Measurements from ENCODE around the gene CFAP43. TPM values are rescaled to one million over a fixed set of nuclear protein-coding genes. Genes with fewer than 3 reads are reported as not detected.

The CFAP43 gene
- total and polyA plus RNA-seq, 4 donors: 13.4 to 42.5 (median 15.3) TPM

DNA sequence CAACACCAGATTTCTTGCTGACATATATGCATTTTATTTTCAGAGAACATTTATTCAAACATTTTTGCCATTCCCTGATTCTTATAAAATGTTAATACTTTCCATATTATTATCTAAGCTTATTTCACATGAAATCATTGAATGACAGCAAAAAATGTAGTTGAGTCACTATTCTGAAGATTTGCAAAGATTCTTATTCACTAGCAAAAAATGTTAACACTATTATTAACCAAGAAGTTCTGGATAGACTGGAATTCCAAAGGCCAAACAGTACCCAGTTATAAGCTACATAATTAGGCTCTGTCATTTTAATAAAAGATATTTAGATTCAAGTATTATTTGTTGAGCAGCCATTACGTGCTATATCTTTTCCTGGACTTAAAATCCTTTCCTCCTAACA lies 41.1 kb upstream of the CFAP43 start:
- no peak overlapping the region for H3K27ac ChIP-seq (ENCODE audit: low read depth, low read length)
- no peaks in the 10 kb centered on the region for H3K9me3 ChIP-seq (ENCODE audit: control insufficient read depth, insufficient read depth, low read length)
- peaks cover 14% of the 10 kb centered on the region for H3K4me1 ChIP-seq (ENCODE audit: control insufficient read depth, insufficient read depth, low read length)
- H3K27me3 ChIP-seq (ENCODE audit: control insufficient read depth, insufficient read depth, low read length): peaks cover 18% of the 10 kb centered on the region
- no CpG with 5 or more reads among the region's 1 CpG for WGBS (ENCODE audit: insufficient coverage)
- DNase-seq (ENCODE audit: low read depth in 4 of 6, low spot score in 6 of 6): no peak
- H3K36me3 ChIP-seq (ENCODE audit: control insufficient read depth, insufficient read depth, low read length): no peaks in the 10 kb centered on the region
- H3K4me3 ChIP-seq (ENCODE audit: low read depth, low read length): no peak overlapping the region

DNA sequence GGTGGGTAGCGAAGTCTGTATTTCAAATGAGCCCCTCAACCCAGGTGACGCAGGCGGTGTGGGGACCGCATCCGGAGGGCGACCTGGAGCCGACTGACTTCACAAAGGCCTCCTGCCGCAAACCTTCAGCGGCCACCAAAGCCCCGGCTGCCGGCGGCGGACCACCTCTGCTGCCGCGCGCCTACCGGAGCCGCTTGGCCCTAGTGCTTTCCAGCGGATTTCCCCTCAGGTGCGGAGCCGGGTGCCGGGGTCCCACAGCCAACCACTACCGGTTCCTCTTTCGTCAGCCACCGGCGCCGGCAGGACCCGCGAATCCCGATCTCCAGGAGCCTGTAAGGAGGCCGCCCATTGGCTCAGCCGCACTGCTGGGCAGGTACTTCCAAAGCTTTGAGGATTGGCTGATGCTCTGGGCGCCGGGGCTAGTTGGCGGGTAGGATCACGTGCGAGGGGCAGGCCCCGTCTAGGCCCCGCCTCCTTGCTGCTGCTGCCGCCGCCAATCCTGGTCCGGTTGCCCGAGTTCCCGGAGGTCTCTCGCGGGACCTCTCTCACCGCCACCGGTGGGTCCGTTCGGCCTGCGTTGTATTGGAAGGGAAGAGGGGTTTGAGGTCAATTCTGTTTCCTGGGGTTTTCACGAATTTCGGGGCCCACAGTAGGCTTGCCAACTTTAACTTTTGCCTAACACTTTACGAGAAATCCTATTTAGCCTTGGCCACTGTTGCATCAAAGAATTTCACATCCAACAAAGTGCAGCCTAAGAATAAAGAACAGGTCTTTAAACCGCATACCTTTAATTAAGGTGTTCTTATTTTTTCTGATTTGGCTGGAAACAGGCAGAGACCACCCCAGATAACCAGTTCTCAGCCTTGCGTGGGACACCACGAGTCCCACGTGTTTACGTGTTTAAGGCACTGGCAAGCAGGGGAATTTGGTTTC lies 36.8 kb upstream of the CFAP43 start, which contains the start of gene GSTO2:
TSS of gene GSTO2 (plus strand) at position 472 of the 933 bp plus-strand sequence. CDS start 5,732 bp downstream, outside the sequence.
- peak; percentile 85 to 100 (median 96) for DNase-seq (ENCODE audit: low read depth in 4 of 6, low spot score in 6 of 6)
- Histone ChIP-seq H3K27ac (ENCODE audit: low read depth, low read length) (peak within 1 kb of the TSS; percentile 74), H3K27me3 (ENCODE audit: control insufficient read depth, insufficient read depth, low read length) (peaks cover 3% of the 10 kb centered on the region), H3K4me1 (ENCODE audit: control insufficient read depth, insufficient read depth, low read length) (peaks cover 12% of the 10 kb centered on the region), H3K9me3 (ENCODE audit: control insufficient read depth, insufficient read depth, low read length) (no peaks in the 10 kb centered on the region), H3K4me3 (ENCODE audit: low read depth, low read length) (peak within 1 kb of the TSS; percentile 95), H3K36me3 (ENCODE audit: control insufficient read depth, insufficient read depth, low read length) (peaks cover 10% of the 10 kb centered on the region)
- WGBS (ENCODE audit: insufficient coverage): under 1% methylated on average over 41 of the region's 59 CpGs

DNA sequence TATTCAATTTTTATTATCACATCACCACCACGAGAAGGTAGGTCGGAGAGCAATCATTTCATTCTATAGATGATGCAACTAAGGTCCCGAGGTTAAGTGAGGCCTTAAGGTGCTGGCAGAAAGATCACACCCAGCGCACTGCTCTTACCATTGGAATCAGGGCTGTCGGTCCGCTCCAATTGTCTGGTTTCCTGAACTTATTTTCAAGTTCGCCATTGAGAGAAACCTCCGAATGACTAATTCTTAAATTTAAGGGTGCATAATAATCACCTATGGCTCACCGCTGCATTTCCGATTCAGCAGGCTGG lies 36.2 kb upstream of the CFAP43 start:
- 5% methylated on average over 7 of the region's 10 CpGs for WGBS (ENCODE audit: insufficient coverage)
- Histone ChIP-seq H3K36me3 (ENCODE audit: control insufficient read depth, insufficient read depth, low read length) (peaks cover 10% of the 10 kb centered on the region), H3K4me1 (ENCODE audit: control insufficient read depth, insufficient read depth, low read length) (peaks cover 12% of the 10 kb centered on the region), H3K4me3 (ENCODE audit: low read depth, low read length) (peak overlapping the region; percentile 95), H3K27ac (ENCODE audit: low read depth, low read length) (peak overlapping the region; percentile 74), H3K27me3 (ENCODE audit: control insufficient read depth, insufficient read depth, low read length) (no peaks in the 10 kb centered on the region), H3K9me3 (ENCODE audit: control insufficient read depth, insufficient read depth, low read length) (no peaks in the 10 kb centered on the region)
- DNase-seq (ENCODE audit: low read depth in 4 of 6, low spot score in 6 of 6): no peak

DNA sequence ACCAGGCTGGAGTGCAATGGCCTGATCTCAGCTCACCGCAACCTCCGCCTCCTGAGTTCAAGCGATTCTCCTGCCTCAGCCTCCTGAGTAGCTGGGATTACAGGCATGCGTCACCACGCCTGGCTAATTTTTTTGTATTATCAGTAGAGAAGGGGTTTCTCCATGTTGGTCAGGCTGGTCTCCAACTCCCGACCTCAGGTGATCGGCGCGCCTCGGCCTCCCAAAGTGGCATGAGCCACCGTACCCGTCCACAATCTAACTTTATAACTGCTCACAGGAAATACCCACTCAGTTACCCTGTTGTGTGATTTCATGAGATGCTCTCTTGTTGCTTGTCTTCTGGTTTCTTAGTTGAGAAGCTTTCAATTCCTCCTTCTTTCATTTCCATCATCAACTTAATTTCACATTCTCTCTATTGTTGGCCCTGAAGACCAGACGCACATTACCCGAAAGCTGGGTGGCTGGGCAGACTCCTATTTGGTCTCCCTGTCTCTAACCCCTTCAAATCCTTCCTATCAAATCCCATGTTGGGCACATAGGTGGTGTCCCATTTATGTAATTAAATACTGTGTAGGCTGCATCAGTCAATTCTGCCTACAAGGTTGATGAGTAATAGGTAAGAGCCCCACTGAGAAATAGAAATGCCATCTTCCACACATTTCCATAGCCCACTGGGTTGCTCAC lies 35.7 kb upstream of the CFAP43 start:
- H3K4me3 ChIP-seq (ENCODE audit: low read depth, low read length): peak overlapping the region; percentile 95
- no peak overlapping the region for H3K27ac ChIP-seq (ENCODE audit: low read depth, low read length)
- peaks cover 12% of the 10 kb centered on the region for H3K4me1 ChIP-seq (ENCODE audit: control insufficient read depth, insufficient read depth, low read length)
- peaks cover 10% of the 10 kb centered on the region for H3K36me3 ChIP-seq (ENCODE audit: control insufficient read depth, insufficient read depth, low read length)
- WGBS (ENCODE audit: insufficient coverage): 100% methylated on average over 3 of the region's 14 CpGs
- H3K27me3 ChIP-seq (ENCODE audit: control insufficient read depth, insufficient read depth, low read length): no peaks in the 10 kb centered on the region
- no peak for DNase-seq (ENCODE audit: low read depth in 4 of 6, low spot score in 6 of 6)
- H3K9me3 ChIP-seq (ENCODE audit: control insufficient read depth, insufficient read depth, low read length): no peaks in the 10 kb centered on the region

DNA sequence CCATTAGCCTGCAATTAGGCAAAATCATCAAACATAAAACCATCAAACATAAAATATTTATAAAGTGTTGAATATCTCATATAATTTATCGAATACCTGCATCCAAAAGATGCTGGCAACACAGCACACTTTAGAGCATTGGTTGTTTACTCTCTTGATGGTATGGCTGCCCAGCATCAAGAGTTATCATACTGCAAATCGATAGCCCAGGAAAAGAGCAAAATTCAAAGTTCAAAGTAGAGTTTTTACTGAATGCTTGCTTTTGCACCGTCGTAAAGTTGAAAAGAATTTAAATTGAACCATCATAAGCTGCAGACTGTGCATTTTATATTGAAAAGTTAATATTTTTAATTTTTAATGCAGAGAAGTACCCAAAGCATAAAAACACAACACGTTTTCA lies 32.6 kb upstream of the CFAP43 start:
- DNase-seq (ENCODE audit: low read depth in 4 of 6, low spot score in 6 of 6): no peak
- Histone ChIP-seq H3K9me3 (ENCODE audit: control insufficient read depth, insufficient read depth, low read length) (no peaks in the 10 kb centered on the region), H3K27me3 (ENCODE audit: control insufficient read depth, insufficient read depth, low read length) (no peaks in the 10 kb centered on the region), H3K36me3 (ENCODE audit: control insufficient read depth, insufficient read depth, low read length) (peaks cover 10% of the 10 kb centered on the region), H3K4me3 (ENCODE audit: low read depth, low read length) (no peak overlapping the region), H3K4me1 (ENCODE audit: control insufficient read depth, insufficient read depth, low read length) (peaks cover 12% of the 10 kb centered on the region), H3K27ac (ENCODE audit: low read depth, low read length) (no peak overlapping the region)
- WGBS (ENCODE audit: insufficient coverage): 100% methylated on average over 1 of the region's 5 CpGs

DNA sequence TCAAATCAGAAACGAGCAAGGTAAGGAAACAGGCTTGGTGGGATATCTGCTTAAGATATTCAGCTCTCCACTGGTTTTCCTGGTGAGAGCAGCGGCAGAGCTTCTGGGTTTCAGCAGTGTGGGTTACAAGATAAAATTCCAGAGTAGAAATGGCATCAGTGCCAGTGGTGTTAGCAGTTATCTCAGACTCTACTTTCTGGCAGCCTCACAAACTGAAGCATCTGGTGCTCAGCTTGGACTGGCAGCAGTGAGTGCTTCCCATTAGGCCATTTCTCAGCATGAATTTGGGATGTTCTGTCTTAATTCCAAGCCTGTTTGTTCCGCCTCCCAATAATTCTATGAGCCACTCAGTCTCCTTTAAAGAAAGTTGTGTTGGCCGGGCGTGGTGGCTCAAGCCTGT lies 29.9 kb upstream of the CFAP43 start:
- Histone ChIP-seq H3K9me3 (ENCODE audit: control insufficient read depth, insufficient read depth, low read length) (no peaks in the 10 kb centered on the region), H3K27ac (ENCODE audit: low read depth, low read length) (no peak overlapping the region), H3K4me1 (ENCODE audit: control insufficient read depth, insufficient read depth, low read length) (no peaks in the 10 kb centered on the region), H3K4me3 (ENCODE audit: low read depth, low read length) (no peak overlapping the region), H3K27me3 (ENCODE audit: control insufficient read depth, insufficient read depth, low read length) (no peaks in the 10 kb centered on the region), H3K36me3 (ENCODE audit: control insufficient read depth, insufficient read depth, low read length) (peaks cover 10% of the 10 kb centered on the region)
- peak in 1 of 6 donors; percentile 82 for DNase-seq (ENCODE audit: low read depth in 4 of 6, low spot score in 6 of 6)
- whole genome bisulfite sequencing (ENCODE audit: insufficient coverage): 86% methylated on average over 2 of the region's 5 CpGs

DNA sequence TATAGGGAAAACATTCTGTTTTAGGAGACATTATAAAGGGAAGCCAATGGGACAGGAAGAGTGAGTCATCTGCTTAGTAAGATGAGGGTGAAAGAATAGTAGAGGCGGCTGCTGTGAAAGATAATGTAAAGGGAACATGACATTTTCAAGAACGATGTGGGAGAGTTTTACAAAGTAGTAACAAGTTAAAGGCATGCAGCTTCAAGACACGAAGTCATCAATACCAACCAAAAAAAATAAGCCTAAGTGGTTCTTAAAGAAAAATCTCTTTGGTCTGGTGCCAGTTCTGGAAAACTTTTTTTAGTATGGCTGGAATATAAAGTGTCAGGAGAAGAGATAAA lies 28.6 kb upstream of the CFAP43 start:
- Histone ChIP-seq H3K4me1 (ENCODE audit: control insufficient read depth, insufficient read depth, low read length) (no peaks in the 10 kb centered on the region), H3K4me3 (ENCODE audit: low read depth, low read length) (no peak overlapping the region), H3K9me3 (ENCODE audit: control insufficient read depth, insufficient read depth, low read length) (no peaks in the 10 kb centered on the region), H3K36me3 (ENCODE audit: control insufficient read depth, insufficient read depth, low read length) (peaks cover 5% of the 10 kb centered on the region), H3K27me3 (ENCODE audit: control insufficient read depth, insufficient read depth, low read length) (no peaks in the 10 kb centered on the region), H3K27ac (ENCODE audit: low read depth, low read length) (no peak overlapping the region)
- WGBS (ENCODE audit: insufficient coverage): 100% methylated on average over 1 of the region's 3 CpGs
- DNase-seq (ENCODE audit: low read depth in 4 of 6, low spot score in 6 of 6): no peak

DNA sequence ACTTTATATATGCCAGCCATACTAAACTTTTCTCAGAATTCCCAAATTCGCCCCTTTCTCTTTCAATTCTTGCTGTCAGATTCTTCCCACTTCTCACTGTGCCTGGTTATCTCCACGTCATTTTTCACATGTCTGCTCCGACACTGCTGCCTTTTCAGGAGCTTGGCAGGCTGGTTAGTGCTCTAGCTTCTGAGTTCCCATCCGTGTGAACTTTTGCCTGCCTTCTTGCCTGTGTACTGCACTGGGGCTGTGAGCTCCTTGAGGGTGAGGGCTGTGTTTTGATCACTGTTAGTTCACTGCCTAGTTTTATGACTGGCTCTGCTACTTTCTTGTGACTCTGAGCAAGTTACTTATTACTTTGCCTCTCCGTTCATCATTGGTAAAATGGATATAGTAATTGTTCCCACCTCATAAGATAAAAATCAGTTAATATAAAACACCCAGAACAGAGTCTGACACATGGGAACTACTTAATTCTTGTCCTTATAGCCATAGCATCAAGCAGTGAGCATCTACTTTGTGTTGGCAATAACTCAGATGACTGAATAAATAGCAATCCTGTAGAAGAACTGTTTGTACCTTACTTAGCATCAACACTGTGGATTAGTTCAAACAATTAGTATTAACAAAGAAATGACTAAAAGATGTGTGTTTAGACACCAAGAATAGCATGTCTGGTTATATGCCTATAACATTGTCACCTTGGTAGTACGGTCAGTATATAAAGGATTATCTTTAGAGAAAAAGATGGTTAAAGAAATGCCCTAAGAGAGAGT lies 28.0 kb upstream of the CFAP43 start:
- H3K9me3 ChIP-seq (ENCODE audit: control insufficient read depth, insufficient read depth, low read length): no peaks in the 10 kb centered on the region
- no peak overlapping the region for H3K27ac ChIP-seq (ENCODE audit: low read depth, low read length)
- no peaks in the 10 kb centered on the region for H3K4me1 ChIP-seq (ENCODE audit: control insufficient read depth, insufficient read depth, low read length)
- 85% methylated on average over 4 of the region's 6 CpGs for WGBS (ENCODE audit: insufficient coverage)
- H3K27me3 ChIP-seq (ENCODE audit: control insufficient read depth, insufficient read depth, low read length): no peaks in the 10 kb centered on the region
- H3K4me3 ChIP-seq (ENCODE audit: low read depth, low read length): no peak overlapping the region
- H3K36me3 ChIP-seq (ENCODE audit: control insufficient read depth, insufficient read depth, low read length): peaks cover 5% of the 10 kb centered on the region
- DNase-seq (ENCODE audit: low read depth in 4 of 6, low spot score in 6 of 6): no peak

DNA sequence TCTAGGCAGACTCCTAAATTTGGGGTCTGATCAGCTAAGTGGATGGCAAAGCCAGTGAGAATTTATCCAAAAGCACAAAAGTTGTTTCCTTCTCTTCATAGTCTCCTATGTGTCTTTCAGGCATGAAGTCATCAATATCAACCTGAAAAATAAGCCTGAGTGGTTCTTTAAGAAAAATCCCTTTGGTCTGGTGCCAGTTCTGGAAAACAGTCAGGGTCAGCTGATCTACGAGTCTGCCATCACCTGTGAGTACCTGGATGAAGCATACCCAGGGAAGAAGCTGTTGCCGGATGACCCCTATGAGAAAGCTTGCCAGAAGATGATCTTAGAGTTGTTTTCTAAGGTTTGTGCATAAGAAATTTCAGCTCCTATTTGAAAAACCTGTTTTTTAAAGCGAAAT lies 27.3 kb upstream of the CFAP43 start:
- peaks cover 5% of the 10 kb centered on the region for H3K36me3 ChIP-seq (ENCODE audit: control insufficient read depth, insufficient read depth, low read length)

More for the DNA sequence above, 27.3 kb upstream of the CFAP43 start:
- DNase-seq (ENCODE audit: low read depth in 4 of 6, low spot score in 6 of 6): no peak
- no peaks in the 10 kb centered on the region for H3K27me3 ChIP-seq (ENCODE audit: control insufficient read depth, insufficient read depth, low read length)
- no peaks in the 10 kb centered on the region for H3K9me3 ChIP-seq (ENCODE audit: control insufficient read depth, insufficient read depth, low read length)
- H3K27ac ChIP-seq (ENCODE audit: low read depth, low read length): no peak overlapping the region
- WGBS (ENCODE audit: insufficient coverage): 95% methylated on average over 3 of the region's 3 CpGs
- no peak overlapping the region for H3K4me3 ChIP-seq (ENCODE audit: low read depth, low read length)
- H3K4me1 ChIP-seq (ENCODE audit: control insufficient read depth, insufficient read depth, low read length): peaks cover 2% of the 10 kb centered on the region
